T47D (cell line): ENCODE data around the gene LEP.

Source experiments
- DNase-seq, 2 experiments: peaks; one replicate each; pipeline versions ENCODE4 v3.0.0 to v3.0.0-alpha.2; 2011 to 2012; ENCODE audit warnings: low read depth in 1 of 2, low spot score in 1 of 2
- JUND ChIP-seq: IDR thresholded peaks from 2 replicates; pipeline ENCODE4 v1.6.1; 2012; ENCODE audit warnings: low read depth
- in situ Hi-C: cut with HindIII; loops from 2 replicates; pipeline ENCODE4 v1.10.0; 2016; ENCODE audit warnings: low sequenced_read_pairs, low pct_unique_long_range_greater_than_20kb

The LEP gene

DNA sequence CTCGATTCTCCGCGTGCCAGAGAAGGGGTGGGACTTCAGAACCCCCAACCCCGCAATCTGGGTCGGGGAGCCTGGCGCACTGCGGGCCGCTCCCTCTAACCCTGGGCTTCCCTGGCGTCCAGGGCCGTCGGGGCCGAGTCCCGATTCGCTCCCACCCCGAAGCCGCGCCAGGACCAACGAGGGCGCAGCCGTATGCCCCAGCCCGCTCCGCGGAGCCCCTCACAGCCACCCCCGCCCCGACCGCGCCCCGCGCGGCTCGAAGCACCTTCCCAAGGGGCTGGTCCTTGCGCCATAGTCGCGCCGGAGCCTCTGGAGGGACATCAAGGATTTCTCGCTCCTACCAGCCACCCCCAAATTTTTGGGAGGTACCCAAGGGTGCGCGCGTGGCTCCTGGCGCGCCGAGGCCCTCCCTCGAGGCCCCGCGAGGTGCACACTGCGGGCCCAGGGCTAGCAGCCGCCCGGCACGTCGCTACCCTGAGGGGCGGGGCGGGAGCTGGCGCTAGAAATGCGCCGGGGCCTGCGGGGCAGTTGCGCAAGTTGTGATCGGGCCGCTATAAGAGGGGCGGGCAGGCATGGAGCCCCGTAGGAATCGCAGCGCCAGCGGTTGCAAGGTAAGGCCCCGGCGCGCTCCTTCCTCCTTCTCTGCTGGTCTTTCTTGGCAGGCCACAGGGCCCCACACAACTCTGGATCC is at the start of gene LEP:
LEP (plus strand) TSS at position 583 of the 691 bp plus-strand sequence. CDS start 10,741 bp downstream, outside the sequence.
- no peak for TF ChIP-seq JUND
- in situ Hi-C loops, result no loop called here
- DNase-seq, result no peak

DNA sequence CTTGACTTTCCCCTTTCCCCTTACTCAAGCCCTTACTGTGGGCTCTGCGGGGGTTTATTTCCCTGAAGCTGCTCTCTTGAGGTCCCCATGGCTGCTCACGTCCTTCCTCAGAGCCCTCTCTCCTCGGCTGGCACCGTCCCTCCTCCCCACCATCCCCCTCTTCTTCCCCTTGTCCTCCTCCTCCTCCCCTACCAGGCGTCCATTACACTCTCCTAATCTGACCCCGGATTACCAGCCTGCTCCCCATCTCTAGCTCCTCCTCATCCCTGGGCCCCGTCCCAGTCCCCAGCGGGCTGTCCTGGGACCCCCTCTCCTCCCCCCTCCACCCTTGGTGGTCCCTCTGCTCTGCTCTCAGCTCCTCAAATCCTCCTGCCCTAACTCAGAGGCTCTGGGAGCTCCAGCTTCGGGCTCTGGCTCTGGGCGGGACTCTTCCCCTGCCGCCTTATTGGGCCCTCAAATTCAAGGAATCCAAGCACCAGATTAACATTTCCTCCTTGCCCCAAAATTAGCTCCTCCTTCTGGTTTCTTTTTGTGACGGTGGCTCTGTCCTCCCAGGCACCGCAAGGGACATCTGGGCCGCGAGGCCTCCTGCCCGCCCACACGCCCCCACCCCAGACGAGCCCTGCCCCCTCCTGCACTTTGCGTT is 48.5 kb upstream of the LEP start:
- no peak for TF ChIP-seq JUND
- DNase-seq, result no peak
- in situ Hi-C loops, result no loop called here

DNA sequence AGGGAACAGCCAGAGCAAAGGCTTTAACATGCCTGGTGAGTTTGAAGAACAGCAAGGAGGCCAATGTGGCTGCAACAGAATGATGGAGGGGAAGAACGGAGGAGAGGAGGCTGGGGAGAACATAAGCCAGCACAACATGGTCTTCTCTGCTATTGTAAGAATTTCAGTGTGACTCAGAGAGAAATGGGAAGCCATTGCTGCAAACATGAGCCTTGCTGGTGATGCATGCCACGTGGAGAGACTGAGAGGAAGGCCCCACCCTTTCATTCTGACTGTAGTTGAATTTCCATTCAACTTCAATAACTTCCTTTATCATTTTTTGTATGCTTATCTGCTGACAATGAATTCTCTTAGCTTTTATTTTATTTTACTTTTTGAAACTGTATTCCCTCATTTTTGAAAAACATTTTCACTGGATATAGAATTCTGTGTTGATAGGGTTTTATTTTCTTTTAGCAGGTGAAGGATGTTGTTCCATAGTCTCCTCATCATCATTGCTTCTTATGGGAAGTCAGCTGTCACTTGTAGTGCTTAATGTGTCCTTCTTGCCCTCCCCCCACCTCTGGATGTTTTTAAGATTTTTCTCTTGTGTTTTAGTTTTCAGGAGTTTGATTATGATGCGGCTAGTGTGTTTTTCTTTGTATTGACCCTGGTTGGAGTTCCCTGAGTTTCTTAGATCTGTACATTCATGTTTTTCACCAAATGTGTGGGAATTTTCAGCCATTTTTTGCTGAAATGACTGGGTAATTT is 46.4 kb upstream of the LEP start:
- no peak for TF ChIP-seq JUND
- DNase-seq, result no peak
- in situ Hi-C loops, result no loop called here

DNA sequence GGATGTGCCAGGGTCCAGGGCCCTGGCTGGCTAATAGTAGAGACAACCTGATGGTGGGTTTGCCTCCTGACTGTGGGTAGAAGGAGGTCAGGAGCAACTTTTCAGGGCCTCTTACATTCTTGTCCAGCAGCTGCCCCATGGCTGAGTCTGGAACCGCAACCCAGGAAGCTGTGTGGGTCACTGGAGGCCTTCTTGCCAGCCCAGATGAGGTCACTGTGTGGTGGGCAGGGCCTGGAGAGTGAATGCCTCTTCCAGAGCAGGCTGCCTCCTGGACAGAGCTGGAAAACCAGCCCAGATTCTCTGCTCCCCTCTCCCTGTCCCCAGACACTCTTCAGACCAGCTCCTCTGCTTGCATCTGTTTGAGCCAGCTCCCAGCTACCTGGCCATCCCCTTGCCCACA is 43.5 kb upstream of the LEP start:
- in situ Hi-C loops, result no loop called here
- DNase-seq, result no peak
- no peak for TF ChIP-seq JUND

DNA sequence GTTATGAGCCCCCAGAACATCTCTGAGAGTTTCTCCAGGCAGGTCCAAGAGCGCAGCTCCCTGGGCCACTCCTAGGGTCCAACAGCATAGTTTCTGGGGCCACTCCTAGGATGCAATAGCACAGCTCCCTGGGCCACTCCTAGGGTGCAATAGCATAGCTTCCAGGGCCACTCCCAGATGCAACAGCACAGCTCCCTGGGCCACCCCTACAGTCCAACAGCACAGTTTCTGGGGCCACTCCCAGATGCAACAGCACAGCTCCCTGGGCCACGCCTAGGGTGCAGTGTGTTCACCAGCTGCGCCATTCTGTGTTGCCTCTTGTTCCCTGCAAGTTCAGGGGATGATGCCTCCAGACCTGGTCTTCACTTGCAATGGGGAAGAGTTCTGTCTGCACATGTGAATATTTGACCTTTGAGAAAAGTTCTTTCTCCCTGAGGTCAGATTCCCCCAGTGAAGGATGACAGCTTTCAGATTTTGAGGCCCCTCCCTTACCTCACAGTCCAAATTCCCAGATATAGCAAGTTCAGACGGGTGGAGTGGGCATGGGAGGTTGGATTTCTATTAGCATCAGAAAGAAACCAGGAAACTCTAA is 43.0 kb upstream of the LEP start:
- no peak for DNase-seq
- TF ChIP-seq JUND, result no peak
- in situ Hi-C loops, result no loop called here

DNA sequence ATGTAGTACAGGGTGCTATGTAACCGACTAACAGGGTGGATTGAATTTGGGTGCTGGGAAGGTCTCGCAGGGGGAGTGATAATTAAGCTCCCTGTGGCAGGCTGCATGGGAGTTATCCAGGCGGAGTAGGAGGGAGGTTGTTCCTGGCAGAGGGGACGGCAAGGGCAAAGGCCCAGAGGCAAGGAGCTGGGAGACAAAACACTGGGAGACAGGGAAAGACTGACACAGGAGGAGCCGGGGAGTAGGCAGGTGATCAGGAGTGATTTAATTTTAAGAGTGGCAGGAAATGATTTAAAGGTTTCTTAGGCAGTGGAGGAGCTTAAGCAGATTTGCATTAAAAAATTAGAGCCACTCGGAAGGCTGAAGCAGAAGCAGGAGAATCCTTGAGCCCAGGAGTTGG is 40.7 kb upstream of the LEP start:
- in situ Hi-C loops, result no loop called here

DNA sequence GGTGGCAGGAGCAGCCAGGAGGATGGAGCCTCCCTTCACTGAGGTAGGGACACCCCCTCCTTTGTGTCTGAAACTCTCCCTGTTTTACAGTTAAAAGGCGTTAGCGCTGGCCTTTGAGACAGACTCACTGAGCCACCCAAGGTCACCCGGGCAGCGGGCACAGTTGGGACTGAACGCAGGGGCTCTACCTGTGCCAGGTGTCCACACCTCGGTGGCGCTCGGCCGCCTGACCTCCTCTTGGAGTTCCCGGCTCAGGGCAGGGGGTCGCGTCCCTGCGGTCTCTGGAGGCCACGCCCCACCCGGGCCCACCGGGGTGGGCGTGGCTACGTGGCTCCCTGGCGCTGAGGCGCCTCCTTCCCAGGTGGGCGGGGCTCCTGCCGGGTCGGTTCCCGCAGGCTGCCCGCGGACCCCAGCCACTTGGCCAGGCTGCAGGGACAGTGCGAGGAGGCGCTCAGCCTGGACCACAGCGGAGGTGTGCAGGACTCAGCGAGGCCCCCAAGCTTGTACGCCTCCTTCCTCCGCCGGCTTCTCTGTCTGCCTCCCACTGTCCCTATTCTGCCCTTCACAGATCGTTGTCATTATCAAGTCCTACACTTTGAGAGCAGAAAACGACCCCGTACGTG is 39.9 kb upstream of the LEP start:
- in situ Hi-C loops, result no loop called here
- no peak for DNase-seq
- TF ChIP-seq JUND, result no peak

More for the DNA sequence above, 40.7 kb upstream of the LEP start:
- no peak for DNase-seq
- no peak for TF ChIP-seq JUND

DNA sequence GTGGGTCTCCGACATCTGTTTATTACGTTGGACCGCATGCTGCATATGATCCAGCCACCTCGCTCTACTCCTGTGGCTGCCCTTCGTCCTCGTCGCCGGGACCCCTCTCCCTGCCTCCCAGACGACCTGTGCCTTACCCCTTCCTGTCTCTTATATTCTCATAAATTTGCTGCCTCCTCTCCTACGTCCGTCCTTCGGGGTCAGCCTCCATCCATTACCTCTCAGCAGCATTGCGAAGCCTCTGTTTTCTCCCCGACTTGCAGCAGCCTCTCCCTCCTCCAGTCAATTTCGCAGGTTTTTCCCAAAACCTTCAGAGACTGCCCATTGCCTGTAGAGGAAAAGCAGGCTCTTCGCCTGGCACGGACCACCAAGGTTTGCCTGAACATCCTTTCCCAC is 39.4 kb upstream of the LEP start:
- in situ Hi-C loops, result no loop called here
- DNase-seq, result no peak
- TF ChIP-seq JUND, result no peak

DNA sequence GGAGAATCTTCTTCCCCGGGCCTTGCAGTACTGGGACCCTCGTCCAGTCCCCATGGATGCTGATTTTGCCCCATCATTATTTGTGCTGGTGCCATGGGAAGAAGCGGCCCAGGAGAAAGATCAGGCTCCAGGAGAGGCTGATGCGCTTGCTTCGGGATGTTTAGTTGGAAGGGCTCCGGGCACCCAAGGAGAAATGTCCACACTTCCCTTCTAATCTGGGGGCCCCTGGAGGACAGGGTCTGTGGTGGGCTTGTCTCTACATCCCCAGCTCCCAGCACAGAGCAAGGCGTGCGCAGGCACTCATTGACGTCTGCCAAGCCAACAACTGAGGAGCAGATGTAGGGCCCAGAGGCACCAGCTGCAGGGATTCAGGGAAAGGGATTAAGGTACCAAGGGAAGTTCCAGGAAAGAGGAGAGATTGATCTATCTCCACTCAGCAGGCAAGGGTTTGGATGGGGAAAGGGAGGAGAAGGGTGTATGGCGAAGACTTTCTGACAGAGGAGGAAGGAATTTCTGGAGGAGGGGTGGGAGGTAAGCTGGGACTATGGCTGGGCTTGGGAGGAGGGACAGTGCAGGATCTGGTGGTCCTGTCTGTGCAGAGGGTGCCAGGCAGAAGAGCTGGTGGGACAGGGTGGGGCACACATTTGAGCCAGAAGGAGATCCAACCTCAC is 38.7 kb upstream of the LEP start:
- in situ Hi-C loops, result no loop called here
- no peak for TF ChIP-seq JUND
- no peak for DNase-seq

DNA sequence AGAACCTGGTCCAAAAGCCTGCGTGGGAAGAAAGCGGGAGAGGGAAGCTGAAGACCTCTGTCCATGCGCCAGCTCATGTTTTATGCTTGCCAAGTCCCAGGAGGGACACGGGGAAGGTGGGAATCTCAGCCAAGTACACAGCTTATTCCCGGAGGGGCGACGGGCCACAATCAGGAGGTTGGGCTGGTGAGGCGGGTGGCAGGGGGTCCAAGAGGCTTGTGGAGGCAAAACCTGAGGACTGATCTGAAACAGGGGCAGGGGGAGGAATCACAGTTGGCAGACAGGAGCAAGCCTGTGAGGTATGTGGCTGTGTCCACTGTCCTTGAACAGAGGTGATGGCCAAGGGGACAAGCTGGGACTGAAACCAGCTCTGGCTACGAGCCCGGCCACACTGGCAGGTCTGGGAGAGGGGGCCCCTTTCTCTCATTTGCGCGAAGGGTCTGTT is 38.0 kb upstream of the LEP start:
- in situ Hi-C loops, result no loop called here
- no peak for TF ChIP-seq JUND
- DNase-seq, result no peak

DNA sequence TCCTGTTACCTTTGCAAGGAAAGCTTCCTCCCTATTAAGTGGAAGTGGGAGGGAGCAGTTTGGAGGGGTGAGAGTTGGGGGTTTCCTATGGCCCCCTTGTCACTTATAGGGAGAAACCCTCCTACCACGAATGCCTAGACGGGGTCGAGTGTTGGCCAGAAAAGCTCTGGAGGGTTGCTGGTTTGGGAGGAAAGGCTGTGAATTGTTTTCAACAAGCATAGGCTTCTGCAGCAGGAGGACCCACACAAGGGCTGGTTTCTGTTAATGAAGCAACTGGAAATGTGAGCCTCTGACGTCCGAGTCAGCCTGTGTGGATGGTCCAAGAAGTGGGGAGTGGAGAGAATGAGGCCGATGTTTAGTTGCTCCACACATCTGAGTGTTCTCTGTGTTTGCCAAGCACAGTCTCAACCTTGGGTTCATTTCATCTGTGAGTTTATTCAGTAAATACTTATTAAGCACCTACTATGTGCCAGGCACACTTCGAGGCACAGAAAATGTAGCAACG is 37.3 kb upstream of the LEP start:
- no peak for DNase-seq
- in situ Hi-C loops, result no loop called here
- TF ChIP-seq JUND, result no peak

DNA sequence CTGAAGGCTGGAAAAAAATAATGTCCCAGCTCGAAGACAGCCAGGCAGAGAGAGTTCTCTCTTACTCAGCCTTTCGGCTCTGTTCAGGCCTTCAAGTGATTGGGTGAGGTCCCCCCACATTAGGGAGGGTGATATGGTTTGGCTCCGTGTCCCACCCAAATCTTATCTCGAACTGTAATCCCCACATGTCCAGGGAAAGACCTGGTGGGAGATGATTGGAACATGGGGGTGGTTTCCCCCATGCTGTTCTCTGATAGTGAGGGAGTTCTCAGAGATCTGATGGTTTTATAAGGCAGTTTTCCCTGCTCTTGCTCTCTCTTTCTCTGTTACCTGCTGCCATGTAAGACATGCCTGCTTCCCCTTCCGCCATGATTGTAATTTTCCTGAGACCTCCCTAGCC is 36.6 kb upstream of the LEP start:
- no peak for TF ChIP-seq JUND
- no peak for DNase-seq
- in situ Hi-C loops, result no loop called here
